Ecto neural progenitor cell (in vitro differentiated cells): ENCODE data around the gene HUS1.

ENCODE experiments used
- DNase-seq: peaks from one replicate; pipeline ENCODE4 v3.0.0-alpha.2; 2018; ENCODE audit warnings: low spot score

HUS1 gene

DNA sequence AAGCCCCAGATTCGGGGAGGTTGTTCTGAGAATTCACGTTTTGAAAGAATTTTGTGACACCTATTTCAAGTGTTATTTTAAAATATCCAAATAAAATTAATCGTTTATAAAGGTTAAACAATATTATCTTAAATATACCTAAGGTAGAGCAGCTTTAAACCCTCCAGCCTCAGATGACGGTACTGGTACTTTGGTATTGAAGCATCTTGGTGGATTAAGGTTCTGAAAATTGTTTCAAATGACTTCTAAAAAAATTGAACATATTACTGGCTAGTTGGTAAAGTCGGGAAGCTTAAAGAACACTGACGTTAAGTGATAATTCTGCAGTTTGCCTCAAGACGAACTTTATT, 392 bp upstream of the HUS1 start:
- DNase-seq, result no peak

DNA sequence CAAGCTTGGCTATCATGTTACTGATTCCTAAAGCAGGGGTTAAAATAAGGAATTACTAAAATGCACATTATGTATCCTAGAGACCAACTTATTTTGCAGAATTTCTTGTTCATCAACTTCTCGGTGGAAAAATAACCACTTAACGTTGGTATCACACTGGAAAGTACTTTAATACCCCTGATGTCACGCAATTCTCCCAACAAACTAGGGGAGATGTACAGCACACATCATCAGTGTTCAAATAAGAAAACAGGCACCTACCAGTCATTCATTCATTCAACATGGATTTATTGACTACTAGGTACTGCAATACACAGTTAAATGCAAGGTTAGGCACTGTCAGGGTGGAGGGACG, 648 bp downstream of the HUS1 start:
- DNase-seq, result no peak

DNA sequence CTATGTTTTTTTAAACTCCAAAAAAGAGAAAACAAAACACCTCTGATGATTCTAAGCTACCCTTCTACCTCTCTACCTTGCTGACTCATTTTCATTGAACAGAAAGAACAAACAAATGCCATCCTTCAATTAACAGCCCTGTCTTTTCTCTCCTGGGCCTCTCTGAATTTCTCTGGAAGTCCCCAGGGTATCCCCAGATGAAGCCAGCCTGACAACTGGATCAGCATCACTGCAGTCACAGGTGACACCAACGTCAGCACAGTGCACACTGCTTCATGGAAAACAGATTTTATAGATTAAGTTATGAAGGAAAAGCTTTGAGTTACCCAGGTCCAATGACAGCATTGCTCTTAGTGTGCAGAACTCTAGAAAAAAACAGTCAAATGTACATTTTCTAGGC, 5.7 kb downstream of the HUS1 start:
- DNase-seq, result no peak

DNA sequence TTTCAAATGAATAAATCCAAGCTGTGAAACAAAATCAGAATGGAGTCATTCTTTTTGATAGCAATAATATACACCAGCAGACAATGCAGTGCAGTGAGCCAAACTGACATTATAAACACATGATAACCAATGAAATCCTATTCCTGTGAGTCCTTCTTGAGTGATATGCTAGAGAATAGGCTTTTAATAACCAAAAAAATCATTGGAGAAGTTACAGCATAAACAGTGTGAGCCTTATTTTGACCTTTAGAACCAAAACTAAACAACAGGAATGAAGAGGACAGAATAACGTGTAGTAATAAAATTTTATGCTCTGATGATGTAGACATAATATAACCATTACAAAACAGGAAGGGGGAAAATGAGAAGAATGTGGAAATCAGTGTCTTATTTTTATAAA, 8.7 kb downstream of the HUS1 start:
- no peak for DNase-seq

DNA sequence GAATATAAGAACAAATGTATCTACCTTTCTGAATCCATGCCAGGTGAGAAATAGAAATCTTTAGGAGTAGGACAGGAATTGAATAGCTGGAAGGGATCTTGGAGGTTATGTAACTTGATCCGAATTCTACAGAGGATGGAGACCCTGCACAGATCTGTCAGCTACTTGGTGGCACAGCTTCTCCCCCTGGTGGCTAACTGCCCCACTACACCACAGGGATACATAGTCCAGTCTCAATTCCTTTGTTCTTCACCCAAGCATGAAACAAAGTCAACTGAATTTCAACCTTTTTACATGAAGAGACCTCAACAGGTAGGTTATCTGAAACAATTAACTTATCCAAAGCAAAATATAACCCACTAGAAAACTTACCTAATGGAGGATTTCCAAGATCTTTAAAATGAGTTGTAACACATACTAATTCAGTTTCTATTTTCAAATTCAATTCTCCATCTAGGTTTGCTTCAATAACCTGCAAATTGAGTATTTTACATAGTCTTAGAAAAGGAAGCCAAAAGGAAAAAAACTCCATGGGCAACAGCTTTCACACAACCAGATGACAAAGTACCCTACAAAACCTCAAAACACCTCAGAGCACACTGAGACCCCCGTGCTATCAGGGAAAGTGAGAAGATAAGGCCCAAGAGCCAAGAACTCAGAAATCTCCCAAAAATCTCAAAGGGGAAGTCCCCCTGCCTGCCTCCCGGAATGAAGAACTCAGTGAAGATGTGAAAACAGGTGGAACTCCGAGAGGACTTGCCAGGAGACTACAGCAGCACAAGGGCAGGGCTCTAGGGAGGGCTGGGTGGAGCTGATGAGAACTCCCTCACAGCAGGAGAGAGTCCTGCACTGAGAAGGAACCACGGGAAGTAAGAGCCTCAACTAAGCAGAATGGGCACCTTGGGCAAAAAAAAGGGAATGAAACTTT, 10.3 kb downstream of the HUS1 start:
- peak; percentile 78 for DNase-seq

DNA sequence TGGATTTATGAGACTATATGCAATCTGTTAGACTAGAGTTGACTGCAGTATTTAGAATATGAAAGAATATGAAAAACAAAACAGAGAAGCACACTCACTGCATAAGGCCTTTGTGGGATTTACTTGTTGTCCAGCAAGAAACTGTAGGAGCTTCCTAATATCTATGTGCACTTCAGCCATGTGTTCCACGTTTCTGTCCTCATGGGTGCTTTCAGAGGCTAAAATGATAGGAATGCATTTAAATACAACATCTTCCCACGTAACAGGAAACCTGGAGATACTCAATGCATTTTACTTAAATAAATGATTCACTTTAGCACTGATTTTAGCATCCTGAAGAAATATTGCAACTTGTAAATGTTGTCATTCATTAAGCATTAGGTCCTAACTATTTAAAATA, 11.7 kb downstream of the HUS1 start:
- DNase-seq, result no peak

DNA sequence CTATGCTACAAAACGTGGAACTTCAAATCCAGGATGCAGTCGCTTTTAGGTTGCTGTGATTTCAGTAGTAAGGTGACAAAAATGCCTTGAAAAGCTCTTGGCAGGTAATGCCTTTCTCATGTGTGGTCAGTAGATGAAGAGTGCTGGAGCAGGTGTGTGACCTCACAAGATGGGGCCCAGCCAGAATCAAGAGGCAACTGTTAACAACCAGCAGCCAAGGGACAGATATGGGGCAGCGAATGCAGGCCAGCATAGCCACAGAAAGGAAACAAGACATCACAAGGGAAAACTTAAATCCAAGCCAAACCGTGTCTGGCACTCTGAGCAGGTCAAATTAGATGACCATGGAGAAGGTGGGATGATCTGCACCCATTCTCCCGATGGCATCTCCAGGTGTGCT, 12.3 kb downstream of the HUS1 start:
- no peak for DNase-seq

DNA sequence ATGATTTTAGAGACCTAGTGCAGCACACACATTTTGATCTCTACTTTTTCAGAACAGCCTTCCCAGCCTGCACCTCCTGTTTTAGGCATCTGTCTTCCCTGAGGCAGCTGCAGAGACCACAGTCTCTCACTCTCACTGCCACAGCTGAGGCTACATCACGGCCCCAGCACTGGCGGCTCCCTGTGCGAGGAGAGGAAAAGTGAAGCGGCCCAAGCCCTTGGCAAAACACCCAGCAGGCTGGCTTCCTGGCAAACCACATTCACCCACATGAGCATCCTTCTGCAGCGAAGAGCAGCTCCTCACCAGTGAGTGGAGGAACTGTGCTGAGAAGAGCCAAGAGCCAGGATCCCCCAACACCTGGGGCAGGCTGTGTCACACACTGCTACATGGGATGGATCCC, 14.0 kb downstream of the HUS1 start:
- no peak for DNase-seq

DNA sequence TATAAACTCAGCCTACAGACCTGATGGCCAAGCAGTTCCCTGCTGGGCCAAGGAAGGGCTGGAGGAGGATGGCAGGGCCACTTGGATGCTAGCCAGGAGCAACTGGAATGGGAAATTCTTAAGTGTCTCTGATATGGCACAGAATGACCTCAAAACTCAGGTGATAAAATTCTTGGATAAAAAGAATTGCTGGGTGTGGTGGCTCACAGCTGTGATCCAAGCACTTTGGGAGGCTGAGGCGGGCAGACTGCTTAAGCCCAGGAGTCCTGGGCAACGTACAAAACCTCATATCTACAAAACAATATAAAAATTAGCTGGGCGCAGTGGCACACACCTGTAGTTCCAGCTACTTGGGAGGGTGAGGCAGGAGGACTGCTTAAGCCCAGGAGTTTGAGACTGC, 17.2 kb downstream of the HUS1 start:
- no peak for DNase-seq

DNA sequence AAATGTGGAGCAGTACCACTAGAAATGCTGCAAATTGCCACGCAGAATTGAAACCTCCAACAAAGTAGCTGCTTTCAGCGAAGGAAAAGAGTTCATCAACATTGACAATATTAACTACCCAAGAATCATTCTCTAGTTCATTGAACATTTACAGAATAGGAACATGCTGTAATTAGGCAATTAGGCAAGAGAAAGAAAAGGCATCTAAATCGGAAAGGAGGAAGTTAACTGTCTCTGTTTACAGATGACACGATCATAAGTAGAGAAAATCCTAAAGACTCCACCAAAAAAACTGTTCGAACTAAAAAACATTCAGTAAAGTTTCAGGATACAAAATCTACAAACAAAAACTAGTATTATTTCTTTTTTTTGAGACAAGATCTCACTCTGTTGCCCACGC, 22.3 kb downstream of the HUS1 start:
- no peak for DNase-seq

DNA sequence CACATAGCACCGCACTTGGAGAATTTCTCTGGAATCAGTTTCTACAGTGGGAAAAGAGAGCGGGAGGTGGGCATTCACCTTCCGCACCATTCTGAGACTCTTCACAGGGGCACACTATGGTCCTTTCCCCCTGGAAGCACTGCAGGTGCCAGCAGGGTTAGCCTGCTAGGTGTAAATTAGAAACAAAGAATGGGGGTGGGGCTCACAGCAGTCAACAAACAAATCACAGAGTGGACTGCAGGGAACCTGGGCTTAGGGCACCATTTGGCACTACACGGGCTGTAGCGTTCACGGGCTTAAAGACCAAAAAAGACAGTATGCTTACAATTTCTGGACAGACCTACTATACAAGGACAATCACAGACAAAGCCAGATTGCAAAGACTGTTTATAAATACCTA, 23.2 kb downstream of the HUS1 start:
- no peak for DNase-seq

DNA sequence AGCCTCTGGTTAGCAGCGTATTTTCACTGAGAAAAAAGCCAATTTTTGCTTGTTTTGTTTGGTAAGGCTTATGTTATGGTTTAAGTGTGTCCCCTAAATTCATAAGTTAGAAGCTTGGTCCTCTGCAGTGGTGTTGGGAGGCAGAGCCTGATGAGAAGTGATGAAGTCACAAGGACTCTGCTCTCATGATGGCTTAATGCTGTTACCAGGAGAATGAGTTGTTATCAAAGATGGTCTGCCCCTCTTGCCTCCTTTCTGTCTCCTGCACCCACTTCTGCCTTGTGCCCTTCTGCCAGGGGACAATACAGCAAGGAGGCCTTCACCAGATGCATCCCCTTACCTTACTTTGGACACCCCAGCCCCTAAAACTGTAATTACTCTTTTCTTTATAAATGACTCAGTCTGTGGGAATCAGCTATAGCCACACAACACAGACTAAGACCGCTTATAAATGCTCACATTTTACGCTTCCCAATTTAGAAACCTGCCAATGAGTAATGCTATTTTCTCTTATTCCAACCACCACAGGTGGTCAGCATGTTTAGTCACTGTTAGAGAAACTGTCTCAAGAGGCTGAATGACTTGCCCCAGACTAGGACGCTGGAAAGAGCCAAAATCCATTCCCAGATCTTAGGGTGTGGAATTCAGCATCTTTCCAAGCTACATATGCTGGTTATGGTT, 25.0 kb downstream of the HUS1 start:
- no peak for DNase-seq

DNA sequence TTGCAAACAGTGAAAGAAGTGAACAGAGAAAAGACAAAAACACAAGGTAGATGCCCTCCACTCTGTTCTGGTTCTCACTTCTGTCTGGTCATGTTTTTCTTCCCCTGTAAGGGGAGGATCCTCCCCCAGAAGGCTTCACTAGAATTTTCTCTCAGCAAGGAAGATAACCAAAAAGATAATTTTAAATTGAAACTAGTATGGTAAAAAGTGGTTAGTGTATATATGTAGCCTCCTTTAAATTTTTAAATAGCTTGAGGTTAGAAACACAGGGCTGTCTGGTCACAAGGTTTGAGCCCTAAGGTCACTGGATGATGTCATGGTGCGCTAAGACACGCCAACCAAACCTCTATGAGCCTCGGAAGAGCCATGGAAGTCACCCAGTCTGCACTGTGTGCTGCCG, 25.6 kb downstream of the HUS1 start:
- no peak for DNase-seq

DNA sequence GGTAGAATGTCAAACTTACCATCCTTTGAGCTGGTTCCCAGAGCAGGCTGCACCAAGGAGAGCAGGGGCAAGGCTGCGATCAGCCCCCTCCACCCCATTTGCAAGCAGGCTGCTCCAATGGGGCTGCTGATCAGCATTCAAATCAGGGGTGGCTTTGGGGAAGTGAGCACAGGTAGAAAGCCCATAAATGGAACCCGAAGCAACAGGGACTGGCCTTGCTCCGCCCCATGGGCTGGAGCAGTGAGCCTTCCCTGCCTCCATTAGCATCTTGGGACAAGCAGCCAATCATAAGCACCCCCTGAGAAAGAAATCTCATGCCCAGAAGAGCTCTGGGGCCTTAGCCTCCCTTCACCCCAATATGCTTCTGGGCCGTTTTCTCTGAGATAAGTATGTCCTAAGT, 27.2 kb downstream of the HUS1 start:
- DNase-seq, result no peak

DNA sequence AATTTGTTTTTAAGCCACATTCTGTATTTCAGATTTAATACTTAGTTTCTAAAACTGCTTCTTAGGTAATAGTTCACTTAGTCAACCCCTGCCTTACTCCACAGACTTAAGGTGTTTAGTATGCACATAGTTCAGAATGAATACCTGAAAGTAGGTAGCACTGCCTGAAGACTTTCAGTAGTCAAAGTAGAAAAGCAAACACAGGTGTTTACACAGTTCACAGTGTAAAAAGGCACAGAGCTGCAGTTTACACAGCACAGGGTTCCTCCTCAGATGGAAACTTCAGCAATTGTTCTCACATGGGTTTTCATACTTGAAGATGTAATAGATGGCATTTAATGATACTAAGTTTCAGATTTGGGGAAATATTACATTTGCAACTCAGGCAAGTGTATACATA, 28.0 kb downstream of the HUS1 start:
- DNase-seq, result no peak

DNA sequence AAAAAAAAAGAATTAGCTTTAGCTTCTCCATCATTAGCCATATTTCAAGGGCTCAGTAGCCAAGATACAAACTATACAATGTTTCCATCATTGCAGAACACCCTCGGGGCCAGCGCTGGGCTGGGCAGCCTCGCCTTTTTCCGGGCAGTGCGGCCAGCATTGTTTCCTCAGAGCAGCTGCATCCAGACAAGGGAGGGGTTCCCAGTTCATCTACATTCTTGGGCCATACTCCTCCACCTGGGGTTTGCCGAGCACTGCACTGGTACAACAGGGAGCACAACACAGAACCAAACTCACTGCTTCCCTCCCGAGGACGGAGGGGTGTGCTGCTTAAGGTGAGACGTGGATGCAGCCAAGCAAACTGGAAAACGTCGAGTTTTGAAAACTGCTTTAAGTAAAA, 28.7 kb downstream of the HUS1 start:
- no peak for DNase-seq

DNA sequence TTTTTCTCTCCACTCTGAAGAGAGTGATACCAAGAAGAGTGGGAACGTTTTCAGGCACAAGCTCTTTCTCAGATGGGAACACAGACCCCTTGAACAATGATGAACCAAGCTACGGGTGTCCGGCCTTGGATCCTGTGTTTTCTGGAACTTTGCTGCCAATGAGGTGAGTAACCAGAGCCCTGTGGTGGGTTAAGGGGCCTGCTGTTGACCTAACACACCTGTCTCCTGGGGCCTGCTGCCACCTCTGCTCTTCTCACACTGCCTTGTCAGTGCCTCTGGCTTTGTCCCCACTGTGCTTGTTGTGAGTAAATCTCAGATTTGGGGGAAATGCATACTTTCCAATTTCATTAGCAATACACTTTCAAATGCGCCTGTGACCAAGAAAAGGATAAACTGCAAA, 29.7 kb downstream of the HUS1 start:
- DNase-seq, result no peak

DNA sequence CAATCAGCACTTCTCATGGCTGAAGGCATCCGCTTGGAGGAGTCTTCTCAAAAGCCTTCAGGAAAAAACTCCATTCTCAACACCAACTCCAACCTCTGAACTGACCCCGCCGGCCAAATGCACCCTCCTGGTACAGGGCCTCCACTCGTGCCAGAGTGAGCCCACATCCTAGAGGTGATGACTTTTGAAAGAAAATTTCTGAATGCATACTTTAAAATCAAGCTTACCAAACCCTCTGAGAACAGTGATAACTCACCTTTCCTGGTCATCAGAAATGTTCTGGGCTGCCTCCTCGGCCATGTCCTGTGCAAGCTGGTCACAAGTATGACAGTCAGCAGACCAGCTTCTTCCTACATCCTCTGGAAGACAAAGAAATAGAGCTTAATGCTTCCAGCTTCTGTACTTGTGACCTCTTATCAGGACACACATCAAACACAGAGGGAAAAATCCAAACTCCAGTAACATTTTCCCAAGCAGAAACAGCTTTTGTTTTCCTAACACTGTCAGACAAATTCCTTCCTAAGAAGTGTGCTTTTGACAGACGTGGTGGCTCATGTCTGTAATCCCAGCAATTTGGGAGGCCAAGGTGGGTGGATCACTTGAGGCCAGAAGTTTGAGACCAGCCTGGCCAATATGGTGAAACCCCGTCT, 31.1 kb downstream of the HUS1 start, which contains the start of gene PKD1L1:
Gene PKD1L1, minus strand, starts transcription at position 326 of the 650 bp plus-strand sequence. Its CDS starts 26 bp downstream, at position 300.
- DNase-seq, result no peak

DNA sequence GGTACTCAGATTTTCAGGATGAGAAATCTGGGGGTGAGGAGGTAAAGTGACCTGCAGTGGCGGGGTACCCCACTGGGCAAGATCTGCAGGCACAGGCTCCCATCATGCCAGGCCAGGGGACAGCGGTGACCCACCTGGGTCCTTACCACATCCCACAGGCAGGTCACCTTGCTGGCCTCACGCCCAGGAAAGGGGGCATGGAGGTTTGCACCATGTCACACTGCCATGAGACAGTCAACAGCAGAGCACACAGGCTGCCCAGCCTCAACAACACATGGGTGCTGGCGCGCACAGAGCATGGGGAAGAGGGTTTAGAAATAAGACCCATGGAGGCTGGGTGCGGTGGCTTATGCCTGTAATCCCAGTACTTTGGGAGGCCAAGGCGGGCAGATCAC, 32.1 kb downstream of the HUS1 start:
- DNase-seq, result no peak

DNA sequence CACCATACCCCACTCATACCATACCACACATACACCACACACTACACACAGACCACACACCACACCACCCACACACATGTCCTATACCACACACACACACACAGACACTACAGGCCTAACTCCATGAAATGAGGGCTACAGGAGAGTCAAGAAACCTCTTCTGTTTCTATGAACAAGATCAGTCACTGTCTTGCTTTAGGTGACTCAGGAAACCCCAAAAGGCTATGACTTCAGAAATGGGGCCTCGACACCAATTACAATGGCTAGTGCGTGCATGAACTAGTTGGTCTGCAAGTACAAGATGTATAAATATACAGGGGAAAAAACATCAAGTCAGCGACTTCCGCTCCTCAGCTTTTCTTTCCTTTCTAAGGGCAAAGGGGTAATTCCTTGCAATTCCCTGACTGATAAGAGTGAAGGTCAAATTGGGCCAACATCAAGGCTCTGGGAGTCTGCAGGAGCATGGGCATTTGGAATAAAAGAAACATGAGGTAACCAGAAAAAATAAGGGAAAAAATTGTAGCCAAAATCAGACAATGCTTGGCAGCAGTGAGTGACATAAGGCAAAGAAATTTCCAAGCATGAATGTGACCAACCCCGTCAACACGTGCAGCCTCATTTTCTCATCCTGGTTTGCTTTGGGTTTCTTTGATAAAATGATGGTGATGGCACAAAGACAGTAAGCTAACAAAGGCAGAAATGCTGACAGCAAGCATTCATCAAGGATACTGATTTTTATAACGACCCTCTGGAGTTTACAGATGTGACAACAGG, 32.6 kb downstream of the HUS1 start:
- no peak for DNase-seq

DNA sequence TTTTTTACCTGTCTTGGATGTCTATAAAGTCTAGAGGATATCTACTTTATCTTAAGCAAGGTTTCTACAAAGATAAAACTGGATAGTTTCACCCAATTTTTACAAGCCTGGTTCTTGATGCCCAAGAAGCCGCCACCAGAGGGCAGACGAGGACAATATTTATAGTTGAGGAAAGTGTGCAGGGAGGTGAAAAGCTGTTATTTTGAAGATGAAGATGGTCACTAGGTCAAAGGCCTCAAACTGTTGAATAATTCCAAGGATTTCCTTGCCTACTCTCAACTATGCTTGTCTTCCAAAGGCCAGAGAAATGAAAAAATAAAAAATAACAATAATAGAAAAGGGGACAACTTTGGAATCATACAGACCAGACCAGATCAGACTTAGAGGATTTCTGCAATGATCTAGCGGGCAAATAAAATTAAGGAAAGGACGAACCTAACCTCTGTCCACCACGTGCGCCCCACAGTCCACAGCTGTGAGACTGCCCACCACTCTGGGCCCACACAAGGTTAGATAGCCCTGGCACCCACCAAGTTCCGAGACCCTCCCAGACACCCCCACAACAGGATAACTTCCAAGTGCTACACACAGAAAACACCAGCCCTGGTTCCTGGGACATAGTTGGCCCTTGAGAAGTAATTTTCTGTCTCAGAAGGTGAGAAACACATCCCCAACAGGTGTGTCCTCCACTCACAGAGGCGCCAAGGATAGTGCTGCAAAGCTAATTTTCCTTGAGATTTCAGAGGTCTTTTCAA, 34.0 kb downstream of the HUS1 start:
- DNase-seq, result peak; percentile 68
